SK-N-SH (cell line): Measurements from ENCODE around the gene SCNN1B.

Experiments
- EZH2phosphoT487 ChIP-seq: fragments of 200-600 bp; sonication (generic); IDR thresholded peaks from 2 replicates; pipeline ENCODE4 v1.6.1; 2017; ENCODE audit warnings: low read depth, mixed run types, mild to moderate bottlenecking, antibody characterized with exemption, moderate library complexity, borderline replicate concordance
- GATA2 ChIP-seq: sonication (generic); formaldehyde crosslinking; IDR thresholded peaks from 2 replicates; pipeline ENCODE4 v1.5.0; 2020; ENCODE audit warnings: mild to moderate bottlenecking, missing genetic modification reagents
- SIN3A ChIP-seq: IDR thresholded peaks from 2 replicates; pipeline ENCODE4 v1.6.1; 2012; ENCODE audit warnings: low read depth, mild to moderate bottlenecking, low read length, moderate library complexity, borderline replicate concordance
- YY1 ChIP-seq: IDR thresholded peaks from 2 replicates; pipeline ENCODE4 v1.4.0; 2012; ENCODE audit warnings: low read depth, mild to moderate bottlenecking
- TF ChIP-seq, protein P1 (sequence below): fragments of 200-600 bp; sonication (generic); IDR thresholded peaks from 2 replicates; pipeline ENCODE4 v1.6.1; 2017; ENCODE audit warnings: antibody characterized with exemption, mild to moderate bottlenecking, moderate library complexity
- TF ChIP-seq, protein P2 (sequence below): IDR thresholded peaks from 2 replicates; pipeline ENCODE4 v1.6.1; 2012; ENCODE audit warnings: mild to moderate bottlenecking, low read depth, low read length, moderate library complexity

DNA sequence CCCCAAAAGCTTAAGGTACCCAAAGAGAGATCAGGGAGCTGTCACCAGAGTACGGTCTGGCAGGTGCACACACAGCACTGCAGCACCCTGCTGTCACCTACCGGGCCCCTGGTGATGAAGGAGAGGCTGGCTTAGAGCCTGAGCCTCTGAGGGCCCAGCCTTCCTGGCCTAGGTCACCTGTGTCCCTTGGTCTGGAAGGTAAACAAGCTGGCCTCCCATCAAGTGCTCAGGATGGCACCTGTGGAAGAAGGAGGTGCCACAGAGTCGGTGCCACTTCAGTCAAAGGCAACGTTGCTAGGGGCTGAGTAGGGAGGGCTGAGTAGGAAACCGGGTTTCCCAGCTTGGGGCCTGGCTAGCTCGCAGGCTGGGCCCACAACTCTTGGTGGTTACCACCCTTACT lies 80.2 kb downstream of the SCNN1B start:
- TF ChIP-seq, protein P1, sequence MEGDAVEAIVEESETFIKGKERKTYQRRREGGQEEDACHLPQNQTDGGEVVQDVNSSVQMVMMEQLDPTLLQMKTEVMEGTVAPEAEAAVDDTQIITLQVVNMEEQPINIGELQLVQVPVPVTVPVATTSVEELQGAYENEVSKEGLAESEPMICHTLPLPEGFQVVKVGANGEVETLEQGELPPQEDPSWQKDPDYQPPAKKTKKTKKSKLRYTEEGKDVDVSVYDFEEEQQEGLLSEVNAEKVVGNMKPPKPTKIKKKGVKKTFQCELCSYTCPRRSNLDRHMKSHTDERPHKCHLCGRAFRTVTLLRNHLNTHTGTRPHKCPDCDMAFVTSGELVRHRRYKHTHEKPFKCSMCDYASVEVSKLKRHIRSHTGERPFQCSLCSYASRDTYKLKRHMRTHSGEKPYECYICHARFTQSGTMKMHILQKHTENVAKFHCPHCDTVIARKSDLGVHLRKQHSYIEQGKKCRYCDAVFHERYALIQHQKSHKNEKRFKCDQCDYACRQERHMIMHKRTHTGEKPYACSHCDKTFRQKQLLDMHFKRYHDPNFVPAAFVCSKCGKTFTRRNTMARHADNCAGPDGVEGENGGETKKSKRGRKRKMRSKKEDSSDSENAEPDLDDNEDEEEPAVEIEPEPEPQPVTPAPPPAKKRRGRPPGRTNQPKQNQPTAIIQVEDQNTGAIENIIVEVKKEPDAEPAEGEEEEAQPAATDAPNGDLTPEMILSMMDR = no peak
- no peak for TF ChIP-seq EZH2phosphoT487
- no peak for TF ChIP-seq GATA2
- no peak for TF ChIP-seq SIN3A
- TF ChIP-seq YY1 = no peak
- TF ChIP-seq, protein P2, sequence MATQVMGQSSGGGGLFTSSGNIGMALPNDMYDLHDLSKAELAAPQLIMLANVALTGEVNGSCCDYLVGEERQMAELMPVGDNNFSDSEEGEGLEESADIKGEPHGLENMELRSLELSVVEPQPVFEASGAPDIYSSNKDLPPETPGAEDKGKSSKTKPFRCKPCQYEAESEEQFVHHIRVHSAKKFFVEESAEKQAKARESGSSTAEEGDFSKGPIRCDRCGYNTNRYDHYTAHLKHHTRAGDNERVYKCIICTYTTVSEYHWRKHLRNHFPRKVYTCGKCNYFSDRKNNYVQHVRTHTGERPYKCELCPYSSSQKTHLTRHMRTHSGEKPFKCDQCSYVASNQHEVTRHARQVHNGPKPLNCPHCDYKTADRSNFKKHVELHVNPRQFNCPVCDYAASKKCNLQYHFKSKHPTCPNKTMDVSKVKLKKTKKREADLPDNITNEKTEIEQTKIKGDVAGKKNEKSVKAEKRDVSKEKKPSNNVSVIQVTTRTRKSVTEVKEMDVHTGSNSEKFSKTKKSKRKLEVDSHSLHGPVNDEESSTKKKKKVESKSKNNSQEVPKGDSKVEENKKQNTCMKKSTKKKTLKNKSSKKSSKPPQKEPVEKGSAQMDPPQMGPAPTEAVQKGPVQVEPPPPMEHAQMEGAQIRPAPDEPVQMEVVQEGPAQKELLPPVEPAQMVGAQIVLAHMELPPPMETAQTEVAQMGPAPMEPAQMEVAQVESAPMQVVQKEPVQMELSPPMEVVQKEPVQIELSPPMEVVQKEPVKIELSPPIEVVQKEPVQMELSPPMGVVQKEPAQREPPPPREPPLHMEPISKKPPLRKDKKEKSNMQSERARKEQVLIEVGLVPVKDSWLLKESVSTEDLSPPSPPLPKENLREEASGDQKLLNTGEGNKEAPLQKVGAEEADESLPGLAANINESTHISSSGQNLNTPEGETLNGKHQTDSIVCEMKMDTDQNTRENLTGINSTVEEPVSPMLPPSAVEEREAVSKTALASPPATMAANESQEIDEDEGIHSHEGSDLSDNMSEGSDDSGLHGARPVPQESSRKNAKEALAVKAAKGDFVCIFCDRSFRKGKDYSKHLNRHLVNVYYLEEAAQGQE = no peak
